Testis (tissue), 2 donors: Measurements from ENCODE around the gene TMEM244.

Experiments
- POLR2A ChIP-seq: fragments of 450-650 bp; IDR thresholded peaks from one replicate; pipeline ENCODE4 v1.6.1; 2017; ENCODE audit warnings: antibody characterized with exemption, mild to moderate bottlenecking, moderate library complexity
- TF ChIP-seq, protein P1 (sequence below), 3 experiments: fragments of 450-650 bp in 2 of 3; fragments of 200-600 bp in 1 of 3; sonication (generic) in 1 of 3; IDR thresholded peaks; one replicate each; pipeline ENCODE4 v1.5.1; 2016 to 2019; ENCODE audit warnings: antibody characterized with exemption in 3 of 3, mild to moderate bottlenecking in 2 of 3, moderate library complexity in 1 of 3

DNA sequence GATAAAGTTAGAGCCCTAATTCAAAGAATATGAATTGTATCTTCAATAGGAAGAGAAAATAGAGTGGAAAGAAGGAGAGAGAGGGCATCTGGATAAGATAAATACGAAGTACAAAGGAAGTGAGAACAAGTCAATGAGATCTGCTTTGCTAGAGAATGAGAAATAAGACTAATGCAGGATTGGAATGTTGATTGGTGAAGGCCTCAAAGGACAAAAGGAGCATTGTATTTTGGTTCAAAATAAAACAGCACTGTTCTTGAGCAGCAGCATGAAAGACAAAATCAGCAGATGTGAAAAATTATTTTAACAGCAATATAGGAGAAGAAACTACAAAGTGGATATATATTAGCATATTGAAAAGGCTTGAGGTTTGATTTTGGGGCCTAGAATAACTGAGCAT, 5.1 kb upstream of the TMEM244 start:
- TF ChIP-seq, protein P1, sequence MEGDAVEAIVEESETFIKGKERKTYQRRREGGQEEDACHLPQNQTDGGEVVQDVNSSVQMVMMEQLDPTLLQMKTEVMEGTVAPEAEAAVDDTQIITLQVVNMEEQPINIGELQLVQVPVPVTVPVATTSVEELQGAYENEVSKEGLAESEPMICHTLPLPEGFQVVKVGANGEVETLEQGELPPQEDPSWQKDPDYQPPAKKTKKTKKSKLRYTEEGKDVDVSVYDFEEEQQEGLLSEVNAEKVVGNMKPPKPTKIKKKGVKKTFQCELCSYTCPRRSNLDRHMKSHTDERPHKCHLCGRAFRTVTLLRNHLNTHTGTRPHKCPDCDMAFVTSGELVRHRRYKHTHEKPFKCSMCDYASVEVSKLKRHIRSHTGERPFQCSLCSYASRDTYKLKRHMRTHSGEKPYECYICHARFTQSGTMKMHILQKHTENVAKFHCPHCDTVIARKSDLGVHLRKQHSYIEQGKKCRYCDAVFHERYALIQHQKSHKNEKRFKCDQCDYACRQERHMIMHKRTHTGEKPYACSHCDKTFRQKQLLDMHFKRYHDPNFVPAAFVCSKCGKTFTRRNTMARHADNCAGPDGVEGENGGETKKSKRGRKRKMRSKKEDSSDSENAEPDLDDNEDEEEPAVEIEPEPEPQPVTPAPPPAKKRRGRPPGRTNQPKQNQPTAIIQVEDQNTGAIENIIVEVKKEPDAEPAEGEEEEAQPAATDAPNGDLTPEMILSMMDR (IDR thresholded peaks at IDR 0.05): no peak
- no peak for TF ChIP-seq POLR2A
